Gastroesophageal sphincter (tissue), 4 donors: ENCODE results near the gene POU2F1. TPM values are rescaled to one million over a fixed set of nuclear protein-coding genes. Genes with fewer than 3 reads are reported as not detected.
A peak's percentile ranks its signal among the peaks of the same experiment; 100 is the strongest.

Source experiments
- ATAC-seq: fragments of 150-250 bp; one replicate; pipeline ENCODE4 v1.9.1; 2016; ENCODE audit warnings: mild to moderate bottlenecking, moderate library complexity
- H3K27ac ChIP-seq, 4 donors: fragments of 200-600 bp; sonication (generic) in 3 of 4; 1 replicate in 3 of 4; 2 replicates in 1 of 4; pipeline ENCODE4 v1.5.1; 2016 to 2019
- H3K27me3 ChIP-seq: fragments of 200-600 bp; sonication (generic); one replicate; pipeline ENCODE4 v1.5.1; 2019
- H3K36me3 ChIP-seq, 2 donors: fragments of 200-600 bp; sonication (generic); one replicate each; pipeline ENCODE4 v1.5.1; 2019; ENCODE audit warnings: control low read depth in 1 of 2
- H3K4me1 ChIP-seq, 3 donors: fragments of 200-600 bp; sonication (generic); 1 replicate in 2 of 3; 2 replicates in 1 of 3; pipeline ENCODE4 v1.5.1; 2016 to 2019; ENCODE audit warnings: control low read depth in 2 of 3
- H3K4me3 ChIP-seq, 2 donors: fragments of 200-600 bp; sonication (generic); one replicate each; pipeline ENCODE4 v1.5.1; 2019; ENCODE audit warnings: mild to moderate bottlenecking in 1 of 2, moderate library complexity in 1 of 2
- H3K9me3 ChIP-seq, 3 donors: fragments of 200-600 bp; sonication (generic); one replicate each; pipeline ENCODE4 v1.5.1; 2017 to 2019; ENCODE audit warnings: control low read depth in 2 of 3
- CTCF ChIP-seq, 4 experiments: fragments of 200-600 bp in 2 of 4; fragments of 450-650 bp in 2 of 4; sonication (generic) in 1 of 4; IDR thresholded peaks; one replicate each; pipeline ENCODE4 v1.5.1; 2017 to 2019; ENCODE audit warnings: antibody characterized with exemption in 4 of 4, mild to moderate bottlenecking in 2 of 4, moderate library complexity in 2 of 4
- EP300 ChIP-seq: sonication (generic); formaldehyde crosslinking; IDR thresholded peaks from one replicate; pipeline ENCODE4 v1.6.1; 2017; ENCODE audit warnings: antibody characterized with exemption, mild to moderate bottlenecking
- POLR2A ChIP-seq, 2 donors: fragments of 450-650 bp; IDR thresholded peaks; one replicate each; pipeline ENCODE4 v1.6.1; 2017; ENCODE audit warnings: antibody characterized with exemption in 2 of 2, mild to moderate bottlenecking in 2 of 2, moderate library complexity in 1 of 2
- POLR2AphosphoS5 ChIP-seq: sonication (generic); formaldehyde crosslinking; IDR thresholded peaks from one replicate; pipeline ENCODE4 v1.6.1; 2017; ENCODE audit warnings: antibody characterized with exemption
- WGBS, 2 donors: methylation state at CpG; one replicate each; pipeline ENCODE4 v1.1.5; 2018; ENCODE audit warnings: low coverage in 1 of 2; 5-methylcytosine and 5-hydroxymethylcytosine counted together
- total RNA-seq, 4 donors: library from RNA; depleted of rRNA; stranded (reverse); fragments of >200 nt; gene quantifications; one replicate each; pipeline ENCODE4 v1.1.0, GENCODE V29; 2016

POU2F1 gene
- total RNA-seq, 4 donors from 2014 or later, result 8.0 to 15.7 (median 10.2) TPM

- Histone ChIP-seq H3K36me3 (no peaks in the 10 kb centered on the region), H3K4me3 (no peak overlapping the region), H3K27ac (no peak overlapping the region), H3K9me3 (no peaks in the 10 kb centered on the region), H3K27me3 (no peaks in the 10 kb centered on the region), H3K4me1 (peaks cover 0 to 38% (median 3%) of the 10 kb centered on the region in 3 donors)
- no peak for ATAC-seq
- TF ChIP-seq CTCF (IDR thresholded peaks at IDR 0.05), result no peak
- TF ChIP-seq POLR2AphosphoS5, result no peak
- TF ChIP-seq EP300, result no peak
- TF ChIP-seq POLR2A (IDR thresholded peaks at IDR 0.05), result no peak
- 77 to 85% methylated on average over 2 of the region's 2 CpGs for WGBS, 2 donors
These were observed 73.8 kb downstream of the POU2F1 start for GRCh38 chr1:167294528-167294927.

- WGBS, 2 donors, result 50 to 59% methylated on average over 2 to 4 of the region's 4 CpGs
- Histone ChIP-seq H3K4me3 (no peak overlapping the region), H3K36me3 (no peaks in the 10 kb centered on the region), H3K4me1 (peaks cover 0 to 20% (median 3%) of the 10 kb centered on the region in 3 donors), H3K27ac (peak overlapping the region in 1 of 4 donors; percentile 20), H3K27me3 (no peaks in the 10 kb centered on the region), H3K9me3 (no peaks in the 10 kb centered on the region)
- TF ChIP-seq EP300 (no peak), POLR2AphosphoS5 (no peak), CTCF (IDR thresholded peaks at IDR 0.05) (no peak)
- ATAC-seq, result peak; percentile 50
These were observed 76.8 kb downstream of the POU2F1 start for GRCh38 chr1:167297222-167298214.

DNA sequence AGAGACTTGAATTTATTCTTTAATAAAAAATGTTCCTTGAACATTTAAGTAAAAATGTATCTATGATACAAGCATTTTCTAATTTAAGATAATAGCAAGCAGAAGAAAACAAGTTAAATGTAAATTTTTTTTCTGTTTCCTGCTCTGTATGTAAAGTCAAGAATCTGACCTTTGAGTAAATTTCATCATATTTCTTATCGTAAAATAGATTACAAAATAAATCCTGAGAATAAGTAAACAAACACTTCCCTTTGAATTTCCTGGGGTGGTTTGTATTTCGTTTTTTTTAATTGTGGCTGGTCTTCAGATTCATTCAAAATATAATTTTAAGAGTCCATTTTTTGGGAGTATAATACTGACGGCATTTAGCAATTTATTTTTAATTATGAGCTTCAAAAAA, 77.6 kb downstream of the POU2F1 start:
- H3K27ac ChIP-seq, result no peak overlapping the region
- ATAC-seq, result no peak
- WGBS, 2 donors, result 63 to 77% methylated on average over 3 of the region's 3 CpGs
- H3K36me3 ChIP-seq, result no peaks in the 10 kb centered on the region
- H3K9me3 ChIP-seq, result no peaks in the 10 kb centered on the region
- H3K4me1 ChIP-seq, result peaks cover 0 to 25% (median 3%) of the 10 kb centered on the region in 3 donors
- no peak for TF ChIP-seq EP300
- no peak for TF ChIP-seq CTCF (IDR thresholded peaks at IDR 0.05)
- TF ChIP-seq POLR2A (IDR thresholded peaks at IDR 0.05), result no peak
- TF ChIP-seq POLR2AphosphoS5, result no peak
- no peaks in the 10 kb centered on the region for H3K27me3 ChIP-seq
- no peak overlapping the region for H3K4me3 ChIP-seq

DNA sequence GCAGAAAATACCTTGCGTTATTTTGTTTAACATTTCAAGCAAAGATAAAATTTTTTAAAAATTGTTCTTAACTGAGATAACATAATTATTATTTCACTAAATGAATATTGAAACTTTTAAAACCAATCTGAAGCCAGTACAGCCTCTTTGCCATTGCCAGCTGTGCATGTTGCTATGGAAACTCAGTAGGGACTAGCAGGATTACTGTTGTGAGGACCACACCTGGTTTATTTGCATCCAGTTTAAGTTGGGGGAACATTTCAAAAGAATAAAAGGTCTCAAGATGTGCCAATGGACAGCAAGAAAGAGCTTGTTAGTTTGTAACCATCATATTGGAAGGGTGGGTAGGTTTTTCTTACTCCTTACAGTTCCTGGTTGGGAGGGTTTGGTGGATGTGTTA, 80.7 kb downstream of the POU2F1 start:
- Histone ChIP-seq H3K36me3 (no peaks in the 10 kb centered on the region), H3K4me1 (peaks cover 0 to 30% (median 0%) of the 10 kb centered on the region in 3 donors), H3K27me3 (no peaks in the 10 kb centered on the region), H3K9me3 (no peaks in the 10 kb centered on the region), H3K4me3 (no peak overlapping the region), H3K27ac (no peak overlapping the region)
- TF ChIP-seq CTCF (IDR thresholded peaks at IDR 0.05) (no peak), POLR2AphosphoS5 (no peak), EP300 (no peak), POLR2A (IDR thresholded peaks at IDR 0.05) (no peak)
- 75 to 76% methylated on average over 1 of the region's 1 CpG for WGBS, 2 donors
- no peak for ATAC-seq

GRCh38 chr1:167304165-167304564, 83.5 kb downstream of the POU2F1 start:
- peaks cover 0 to 14% (median 0%) of the 10 kb centered on the region in 3 donors for H3K4me1 ChIP-seq
- H3K36me3 ChIP-seq, result no peaks in the 10 kb centered on the region
- no peak for ATAC-seq
- H3K9me3 ChIP-seq, result no peaks in the 10 kb centered on the region
- no peaks in the 10 kb centered on the region for H3K27me3 ChIP-seq
- no peak overlapping the region for H3K4me3 ChIP-seq
- WGBS, 2 donors, result 90 to 92% methylated on average over 4 of the region's 4 CpGs
- no peak overlapping the region for H3K27ac ChIP-seq
- TF ChIP-seq POLR2AphosphoS5 (no peak), CTCF (IDR thresholded peaks at IDR 0.05) (no peak), POLR2A (IDR thresholded peaks at IDR 0.05) (no peak), EP300 (no peak)
